Neutrophil (primary cell): Measurements from ENCODE around the gene ABL2.

Source experiments
- H3K27ac ChIP-seq: fragments of 200-600 bp; sonication (generic); 2 replicates; pipeline ENCODE4 v1.5.1; 2016; ENCODE audit warnings: mild to moderate bottlenecking, moderate library complexity
- H3K27me3 ChIP-seq: fragments of 200-600 bp; sonication (generic); 2 replicates; pipeline ENCODE4 v1.6.0; 2016; ENCODE audit warnings: mild to moderate bottlenecking
- H3K36me3 ChIP-seq: fragments of 200-600 bp; sonication (generic); 2 replicates; pipeline ENCODE4 v1.5.1; 2017
- H3K4me1 ChIP-seq, 2 experiments: fragments of 200-600 bp in 1 of 2; sonication (generic) in 1 of 2; 1 replicate in 1 of 2; 2 replicates in 1 of 2; pipeline versions ENCODE4 v1.5.1 to v1.6.1; 2013 to 2016; ENCODE audit warnings: low read depth in 1 of 2, low read length in 1 of 2, mild to moderate bottlenecking in 1 of 2, moderate library complexity in 1 of 2; ENCODE audit not compliant: control insufficient read depth in 1 of 2, insufficient read depth in 1 of 2
- H3K4me3 ChIP-seq, 2 experiments: fragments of 200-600 bp in 1 of 2; sonication (generic) in 1 of 2; 1 replicate in 1 of 2; 2 replicates in 1 of 2; pipeline ENCODE4 v1.5.1; 2013 to 2016; ENCODE audit warnings: low read depth in 1 of 2, low read length in 1 of 2, mild to moderate bottlenecking in 1 of 2, moderate library complexity in 1 of 2
- H3K9me3 ChIP-seq: fragments of 200-600 bp; sonication (generic); 2 replicates; pipeline ENCODE4 v1.5.1; 2016
- CTCF ChIP-seq: fragments of 200-600 bp; sonication (generic); IDR thresholded peaks from 2 replicates; pipeline ENCODE4 v1.5.1; 2016; ENCODE audit warnings: antibody characterized with exemption

The ABL2 gene

GRCh38 chr1:179081687-179082332 is 147.7 kb downstream of the ABL2 start, which contains the start of gene TOR3A:
Gene TOR3A, plus strand, starts transcription at chr1:179082070. Its CDS starts 59 bp downstream, at chr1:179082129.
- Histone ChIP-seq H3K27me3 (no peaks in the 10 kb centered on the region), H3K4me1 (peaks cover 16 to 19% of the 10 kb centered on the region in 2 experiments), H3K27ac (peak within 1 kb of the TSS; percentile 52), H3K9me3 (no peaks in the 10 kb centered on the region), H3K4me3 (peak within 1 kb of the TSS; percentile 75 to 78), H3K36me3 (peaks cover 9% of the 10 kb centered on the region)
- TF ChIP-seq CTCF: peak; percentile 11

- H3K27ac ChIP-seq: peak overlapping the region; percentile 52
- H3K4me1 ChIP-seq: peaks cover 16 to 19% of the 10 kb centered on the region in 2 experiments
- H3K27me3 ChIP-seq: no peaks in the 10 kb centered on the region
- no peaks in the 10 kb centered on the region for H3K9me3 ChIP-seq
- H3K4me3 ChIP-seq: peak overlapping the region; percentile 75 to 78
- peaks cover 7% of the 10 kb centered on the region for H3K36me3 ChIP-seq
- no peak for TF ChIP-seq CTCF
Observed at GRCh38 chr1:179080866-179081686, 148.4 kb downstream of the ABL2 start.

GRCh38 chr1:179079113-179079761 is 150.2 kb downstream of the ABL2 start:
- Histone ChIP-seq H3K27ac (no peak overlapping the region), H3K27me3 (no peaks in the 10 kb centered on the region), H3K36me3 (no peaks in the 10 kb centered on the region), H3K9me3 (no peaks in the 10 kb centered on the region), H3K4me1 (peaks cover 16 to 19% of the 10 kb centered on the region in 2 experiments), H3K4me3 (no peak overlapping the region)
- peak; percentile 74 for TF ChIP-seq CTCF

- no peak for TF ChIP-seq CTCF
- Histone ChIP-seq H3K27ac (no peak overlapping the region), H3K27me3 (no peaks in the 10 kb centered on the region)
Observed at GRCh38 chr1:179077396-179077795, 152.1 kb downstream of the ABL2 start.

GRCh38 chr1:179066471-179066870 is 163.0 kb downstream of the ABL2 start:
- no peaks in the 10 kb centered on the region for H3K4me1 ChIP-seq
- no peak overlapping the region for H3K27ac ChIP-seq
- peaks cover 35% of the 10 kb centered on the region for H3K36me3 ChIP-seq
- no peak overlapping the region for H3K4me3 ChIP-seq
- no peaks in the 10 kb centered on the region for H3K27me3 ChIP-seq
- no peaks in the 10 kb centered on the region for H3K9me3 ChIP-seq
- TF ChIP-seq CTCF: no peak

More at GRCh38 chr1:179077396-179077795, 152.1 kb downstream of the ABL2 start:
- Histone ChIP-seq H3K9me3 (no peaks in the 10 kb centered on the region), H3K36me3 (peaks cover 2% of the 10 kb centered on the region), H3K4me1 (peaks cover 10 to 11% of the 10 kb centered on the region in 2 experiments), H3K4me3 (no peak overlapping the region)
